Sigmoid colon (tissue), 4 donors: ENCODE measurements around the gene CEP95.

Experiments used
- CTCF ChIP-seq, 4 experiments: fragments of 450-650 bp in 3 of 4; fragments of 200-600 bp in 1 of 4; IDR thresholded peaks; one replicate each; pipeline ENCODE4 v1.5.1; 2016 to 2019; ENCODE audit warnings: antibody characterized with exemption in 4 of 4, mild to moderate bottlenecking in 3 of 4, moderate library complexity in 2 of 4
- EP300 ChIP-seq, 4 donors: sonication (generic); formaldehyde crosslinking; IDR thresholded peaks; one replicate each; pipeline ENCODE4 v1.6.1; 2017; ENCODE audit warnings: antibody characterized with exemption in 4 of 4
- POLR2A ChIP-seq, 2 donors: fragments of 450-650 bp; IDR thresholded peaks; one replicate each; pipeline ENCODE4 v1.6.1; 2016; ENCODE audit warnings: antibody characterized with exemption in 2 of 2, mild to moderate bottlenecking in 2 of 2, moderate library complexity in 2 of 2
- POLR2AphosphoS5 ChIP-seq, 4 donors: sonication (generic); formaldehyde crosslinking; IDR thresholded peaks; one replicate each; pipeline ENCODE4 v1.6.1; 2017; ENCODE audit warnings: antibody characterized with exemption in 4 of 4

GRCh38 chr17:64564098-64564497, 57.3 kb downstream of the CEP95 start:
- no peak for TF ChIP-seq CTCF (IDR thresholded peaks at IDR 0.05)
- TF ChIP-seq POLR2AphosphoS5 (IDR thresholded peaks at IDR 0.05), result no peak
- no peak for TF ChIP-seq POLR2A (IDR thresholded peaks at IDR 0.05)
- TF ChIP-seq EP300 (IDR thresholded peaks at IDR 0.05), result no peak
